Measurements from ENCODE around the gene PYGB. TPM values are rescaled to one million over a fixed set of nuclear protein-coding genes. Genes with fewer than 3 reads are reported as not detected.

PYGB gene
- total RNA-seq, 1 experiment from 2014 or later = 258 TPM

DNA sequence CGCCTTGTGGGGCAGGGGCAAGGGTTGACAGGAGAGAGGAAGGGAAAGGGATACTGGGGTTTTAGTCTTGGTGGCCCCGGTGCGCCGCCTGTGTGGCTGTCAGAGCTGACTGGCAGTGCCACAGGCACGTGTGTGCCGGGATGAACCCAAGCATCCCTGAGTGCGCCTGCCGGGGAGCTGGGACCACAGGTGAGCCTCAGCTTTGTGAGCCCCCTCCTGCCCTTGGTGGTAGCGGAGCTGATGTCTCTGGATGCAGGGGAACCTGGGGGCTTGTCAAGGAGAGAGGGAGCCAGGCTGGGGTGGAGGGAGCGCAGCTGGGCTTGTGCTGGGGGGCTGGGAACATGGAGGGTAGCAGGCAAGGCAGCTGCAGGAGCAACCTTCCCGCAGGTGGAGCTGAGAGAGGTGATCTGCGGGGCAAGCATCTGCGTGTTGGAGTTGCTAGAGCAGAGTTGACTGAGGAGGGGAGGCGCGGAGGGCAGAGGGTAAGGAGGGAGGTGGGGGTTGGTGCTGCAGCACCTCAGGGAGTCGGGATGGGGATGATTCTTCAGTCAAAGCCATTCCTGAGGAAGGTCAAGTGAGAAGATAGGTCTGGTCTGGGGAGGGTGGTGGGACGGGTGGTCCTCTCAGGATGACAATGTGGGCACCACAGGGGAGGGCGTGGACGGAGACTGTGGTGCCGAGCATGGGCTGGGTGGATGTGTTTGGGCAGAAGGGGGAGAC lies 28.1 kb downstream of the PYGB start:
- BruUV-seq (replicated peaks) = no TSS peak
- Mint-ChIP-seq H3K36me3 (ENCODE audit: insufficient read depth, unreplicated experiment) (peaks cover 42% of the 10 kb centered on the region), H3K4me3 (ENCODE audit: low read depth, unreplicated experiment) (no peak overlapping the region), H3K4me1 (ENCODE audit: low read depth, unreplicated experiment) (no peaks in the 10 kb centered on the region), H3K27ac (ENCODE audit: unreplicated experiment) (no peak overlapping the region), H3K27me3 (ENCODE audit: unreplicated experiment) (no peaks in the 10 kb centered on the region), H3K9me3 (ENCODE audit: low read depth, unreplicated experiment) (no peaks in the 10 kb centered on the region)
- CTCF ChIA-PET = no interaction called here
- intact Hi-C loops (cut with micrococcal nuclease; ENCODE audit: unreplicated experiment) = no loop called here
- DNase-seq = no peak
- TF ChIP-seq, protein P1, sequence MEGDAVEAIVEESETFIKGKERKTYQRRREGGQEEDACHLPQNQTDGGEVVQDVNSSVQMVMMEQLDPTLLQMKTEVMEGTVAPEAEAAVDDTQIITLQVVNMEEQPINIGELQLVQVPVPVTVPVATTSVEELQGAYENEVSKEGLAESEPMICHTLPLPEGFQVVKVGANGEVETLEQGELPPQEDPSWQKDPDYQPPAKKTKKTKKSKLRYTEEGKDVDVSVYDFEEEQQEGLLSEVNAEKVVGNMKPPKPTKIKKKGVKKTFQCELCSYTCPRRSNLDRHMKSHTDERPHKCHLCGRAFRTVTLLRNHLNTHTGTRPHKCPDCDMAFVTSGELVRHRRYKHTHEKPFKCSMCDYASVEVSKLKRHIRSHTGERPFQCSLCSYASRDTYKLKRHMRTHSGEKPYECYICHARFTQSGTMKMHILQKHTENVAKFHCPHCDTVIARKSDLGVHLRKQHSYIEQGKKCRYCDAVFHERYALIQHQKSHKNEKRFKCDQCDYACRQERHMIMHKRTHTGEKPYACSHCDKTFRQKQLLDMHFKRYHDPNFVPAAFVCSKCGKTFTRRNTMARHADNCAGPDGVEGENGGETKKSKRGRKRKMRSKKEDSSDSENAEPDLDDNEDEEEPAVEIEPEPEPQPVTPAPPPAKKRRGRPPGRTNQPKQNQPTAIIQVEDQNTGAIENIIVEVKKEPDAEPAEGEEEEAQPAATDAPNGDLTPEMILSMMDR (IDR thresholded peaks at IDR 0.05; ENCODE audit: unreplicated experiment) = no peak

DNA sequence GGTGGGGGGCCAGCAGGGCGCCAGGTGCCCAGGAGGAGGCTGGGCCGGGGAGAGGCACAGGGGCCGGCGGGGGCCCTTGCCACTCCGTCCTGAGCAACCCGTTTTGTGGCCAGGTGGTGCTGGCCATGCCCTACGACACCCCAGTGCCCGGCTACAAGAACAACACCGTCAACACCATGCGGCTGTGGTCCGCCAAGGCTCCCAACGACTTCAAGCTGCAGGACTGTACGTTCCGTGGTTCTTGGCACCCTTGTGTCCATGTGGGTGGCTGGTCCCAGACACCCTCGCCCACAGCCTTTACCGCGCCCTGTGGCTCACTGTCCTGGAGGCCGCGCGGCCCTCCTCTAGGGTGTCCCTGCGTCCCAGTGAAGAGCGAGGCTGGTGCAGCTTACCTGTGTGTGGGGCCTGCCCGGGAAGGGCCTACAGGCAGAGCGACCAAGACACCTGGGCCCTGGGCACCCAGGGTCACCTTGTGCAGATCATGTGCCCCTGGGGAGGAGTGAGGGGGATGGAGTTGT lies 28.7 kb downstream of the PYGB start:
- H3K36me3 Mint-ChIP-seq (ENCODE audit: insufficient read depth, unreplicated experiment) = peaks cover 42% of the 10 kb centered on the region
- no peak overlapping the region for H3K4me3 Mint-ChIP-seq (ENCODE audit: low read depth, unreplicated experiment)
- CTCF ChIA-PET = no interaction called here
- TF ChIP-seq, protein P1 (IDR thresholded peaks at IDR 0.05; ENCODE audit: unreplicated experiment) = no peak
- no peaks in the 10 kb centered on the region for H3K4me1 Mint-ChIP-seq (ENCODE audit: low read depth, unreplicated experiment)
- H3K27ac Mint-ChIP-seq (ENCODE audit: unreplicated experiment) = no peak overlapping the region
- H3K9me3 Mint-ChIP-seq (ENCODE audit: low read depth, unreplicated experiment) = no peaks in the 10 kb centered on the region
- no peak for DNase-seq
- no peaks in the 10 kb centered on the region for H3K27me3 Mint-ChIP-seq (ENCODE audit: unreplicated experiment)
- BruUV-seq (replicated peaks) = no TSS peak
- intact Hi-C loops (cut with micrococcal nuclease; ENCODE audit: unreplicated experiment) = no loop called here

DNA sequence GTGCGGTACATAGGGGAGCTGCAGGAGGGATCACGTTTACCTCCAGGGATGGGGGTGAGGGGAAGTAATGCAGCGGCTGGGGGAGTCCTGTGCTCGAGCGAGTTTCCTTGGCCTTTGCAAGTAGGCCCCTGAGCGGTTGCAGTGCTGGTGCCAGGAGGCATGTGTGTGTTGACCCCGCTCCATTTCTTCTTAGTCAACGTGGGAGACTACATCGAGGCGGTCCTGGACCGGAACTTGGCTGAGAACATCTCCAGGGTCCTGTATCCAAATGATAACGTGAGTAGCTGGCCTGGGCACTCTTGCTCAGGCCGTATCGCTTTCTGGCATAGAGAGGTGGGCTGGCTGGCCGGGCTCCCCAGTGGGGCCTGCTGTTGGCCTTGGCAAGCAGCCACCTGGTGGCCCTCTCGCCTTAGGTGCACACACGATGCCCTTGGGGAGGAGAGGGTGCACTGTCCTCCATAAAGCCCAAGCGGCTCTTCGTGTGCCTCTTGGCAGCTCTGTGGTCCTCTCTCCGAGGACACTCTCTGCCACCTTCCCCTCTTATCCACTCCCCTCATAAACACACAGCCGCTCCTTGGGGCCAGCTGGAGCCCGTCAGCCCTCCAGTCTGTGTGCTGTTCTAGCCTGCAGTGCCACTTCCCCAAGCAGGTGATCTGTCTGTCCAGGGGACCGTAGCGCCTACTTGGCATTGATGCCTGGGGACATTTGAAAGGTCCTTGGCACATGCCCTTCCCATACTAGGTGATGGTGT lies 29.3 kb downstream of the PYGB start:
- H3K27ac Mint-ChIP-seq (ENCODE audit: unreplicated experiment) = no peak overlapping the region
- H3K4me3 Mint-ChIP-seq (ENCODE audit: low read depth, unreplicated experiment) = no peak overlapping the region
- peaks cover 43% of the 10 kb centered on the region for H3K36me3 Mint-ChIP-seq (ENCODE audit: insufficient read depth, unreplicated experiment)
- DNase-seq = no peak
- H3K4me1 Mint-ChIP-seq (ENCODE audit: low read depth, unreplicated experiment) = no peaks in the 10 kb centered on the region
- intact Hi-C loops (cut with micrococcal nuclease; ENCODE audit: unreplicated experiment) = no loop called here
- CTCF ChIA-PET = interaction anchor here (0.6 kb wide), 1 partner anchor 45 kb away, joined by 5 read pairs; no protein-coding TSS in a partner anchor
- no peaks in the 10 kb centered on the region for H3K9me3 Mint-ChIP-seq (ENCODE audit: low read depth, unreplicated experiment)
- BruUV-seq (replicated peaks) = no TSS peak
- no peaks in the 10 kb centered on the region for H3K27me3 Mint-ChIP-seq (ENCODE audit: unreplicated experiment)
- TF ChIP-seq, protein P1 (IDR thresholded peaks at IDR 0.05; ENCODE audit: unreplicated experiment) = no peak

DNA sequence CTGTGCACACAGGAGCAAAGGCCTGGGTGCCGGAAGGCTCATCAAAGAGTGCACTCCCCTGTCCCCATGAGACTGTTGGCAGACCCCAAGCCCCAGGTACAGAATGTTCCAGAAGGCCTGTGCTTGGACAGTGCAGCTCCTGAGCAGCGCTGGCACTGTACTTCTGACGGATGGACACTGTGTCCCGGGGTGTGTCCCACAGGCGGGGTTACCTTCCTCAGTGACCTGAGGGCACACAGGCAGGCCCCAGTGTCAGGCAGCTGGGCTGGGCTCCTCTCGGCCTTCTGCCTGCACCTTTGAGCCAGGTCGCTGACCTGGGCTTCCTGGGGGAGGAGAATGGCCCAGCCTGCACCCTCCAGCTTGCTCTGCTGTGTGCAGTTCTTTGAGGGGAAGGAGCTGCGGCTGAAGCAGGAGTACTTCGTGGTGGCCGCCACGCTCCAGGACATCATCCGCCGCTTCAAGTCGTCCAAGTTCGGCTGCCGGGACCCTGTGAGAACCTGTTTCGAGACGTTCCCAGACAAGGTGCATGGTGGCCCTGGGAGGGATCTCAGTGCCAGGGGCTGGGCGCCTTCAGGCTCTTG lies 30.1 kb downstream of the PYGB start:
- no TSS peak for BruUV-seq (replicated peaks)
- no peaks in the 10 kb centered on the region for H3K27me3 Mint-ChIP-seq (ENCODE audit: unreplicated experiment)
- intact Hi-C loops (cut with micrococcal nuclease; ENCODE audit: unreplicated experiment) = no loop called here
- TF ChIP-seq, protein P1 (IDR thresholded peaks at IDR 0.05; ENCODE audit: unreplicated experiment) = no peak
- no peak for DNase-seq
- CTCF ChIA-PET = interaction anchor here (0.6 kb wide), 1 partner anchor 45 kb away, joined by 5 read pairs; no protein-coding TSS in a partner anchor
- peaks cover 44% of the 10 kb centered on the region for H3K36me3 Mint-ChIP-seq (ENCODE audit: insufficient read depth, unreplicated experiment)
- no peak overlapping the region for H3K27ac Mint-ChIP-seq (ENCODE audit: unreplicated experiment)
- peaks cover 7% of the 10 kb centered on the region for H3K4me1 Mint-ChIP-seq (ENCODE audit: low read depth, unreplicated experiment)
- H3K4me3 Mint-ChIP-seq (ENCODE audit: low read depth, unreplicated experiment) = no peak overlapping the region
- H3K9me3 Mint-ChIP-seq (ENCODE audit: low read depth, unreplicated experiment) = no peaks in the 10 kb centered on the region
